GM18858 (cell line): ENCODE results near the gene HSPA4.
"Not testable (repeated sequence)": the region's sequence is repeated elsewhere in the genome, so short reads cannot be mapped to it uniquely, and the experiment has no call there.

Source experiments
- ATAC-seq: cut with Tn5 transposase; IDR thresholded peaks from one replicate; pipeline ENCODE4 v1.9.1; 2021; ENCODE audit not compliant: unreplicated experiment

HSPA4 gene

DNA sequence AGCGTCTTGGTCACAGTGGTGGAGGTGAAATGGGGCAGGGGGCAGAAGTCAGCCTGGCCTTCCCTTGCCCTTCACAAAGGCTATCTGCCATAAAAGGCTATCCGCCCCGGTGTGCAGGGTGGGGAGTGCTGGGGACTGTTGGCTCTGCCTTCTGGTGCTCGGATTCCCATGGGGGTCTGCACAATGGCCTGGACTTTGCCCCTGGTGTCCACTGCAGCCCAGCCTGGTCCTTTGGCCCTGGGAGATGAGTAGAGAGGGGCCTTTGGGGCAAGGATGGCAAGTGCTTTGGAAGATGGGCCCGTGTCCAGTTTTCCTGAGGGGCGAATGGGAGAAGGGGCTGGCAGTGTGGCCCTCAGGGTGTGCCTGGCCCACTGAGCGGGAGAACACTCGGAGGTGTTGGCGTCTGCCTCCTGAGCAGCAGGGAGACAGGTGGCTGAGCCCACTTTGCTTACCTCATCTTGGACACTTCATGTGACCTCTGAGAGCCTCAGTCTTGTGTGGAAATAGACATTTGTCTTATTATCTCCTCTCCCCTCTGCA, 69.9 kb downstream of the HSPA4 start:
- ATAC-seq: no peak

DNA sequence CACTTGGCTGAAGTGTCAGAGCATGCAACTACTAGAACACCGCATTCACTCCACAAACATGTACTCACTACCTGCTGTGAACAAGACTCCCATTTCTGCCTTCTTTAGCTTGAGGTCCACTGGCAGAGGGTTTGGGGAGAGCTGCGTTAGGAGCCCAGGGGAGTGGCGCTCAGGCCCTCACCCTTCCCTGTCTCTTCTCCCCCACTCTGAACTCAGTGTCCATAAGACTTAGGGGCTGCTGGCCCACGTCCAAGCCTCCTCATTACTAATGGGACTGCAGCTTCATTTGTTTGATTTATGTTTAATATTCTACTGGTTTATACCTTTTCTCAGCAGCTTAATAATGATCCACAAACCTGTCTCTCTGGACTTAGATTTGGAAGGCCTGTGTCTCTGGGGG, 70.9 kb downstream of the HSPA4 start:
- ATAC-seq: no peak

DNA sequence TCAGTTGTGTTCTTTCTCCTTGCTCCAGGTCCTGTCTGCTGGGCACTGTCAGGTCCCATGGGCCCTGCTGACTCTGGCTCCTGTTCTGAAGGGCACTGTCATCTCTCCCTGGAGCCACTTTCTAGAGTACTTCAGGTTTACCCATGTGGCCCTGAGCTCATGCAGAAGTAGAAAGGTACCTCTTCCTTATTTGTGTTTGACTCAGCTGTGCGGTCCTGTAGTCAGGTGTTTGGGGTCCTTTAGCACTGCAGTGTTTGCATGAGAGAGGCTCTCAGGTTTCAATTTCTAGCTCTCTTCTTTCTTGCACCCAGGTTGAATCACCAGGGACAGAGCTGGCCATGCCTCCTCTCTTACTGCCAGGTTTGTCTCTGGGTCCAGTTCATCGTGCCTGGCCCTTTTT, 71.5 kb downstream of the HSPA4 start:
- ATAC-seq: no peak

DNA sequence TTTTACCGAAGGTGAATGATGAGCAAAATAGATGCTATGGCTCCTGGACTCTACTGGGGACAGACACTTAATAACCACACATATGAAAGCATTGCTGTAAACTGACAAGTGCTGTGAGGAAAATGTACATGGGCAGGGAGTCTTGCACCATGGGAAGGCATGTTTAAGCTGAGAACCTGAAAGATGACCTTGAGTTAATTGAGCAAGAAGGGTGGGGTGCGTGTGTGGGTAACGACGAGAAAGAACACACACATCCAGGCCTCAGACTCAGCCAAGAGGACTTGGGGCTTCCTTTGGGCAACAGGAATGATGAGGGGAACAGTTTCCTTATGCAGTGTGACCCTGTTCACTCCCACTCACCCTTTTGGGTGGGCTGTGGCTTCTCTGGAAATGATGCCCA, 73.1 kb downstream of the HSPA4 start:
- no peak for ATAC-seq

DNA sequence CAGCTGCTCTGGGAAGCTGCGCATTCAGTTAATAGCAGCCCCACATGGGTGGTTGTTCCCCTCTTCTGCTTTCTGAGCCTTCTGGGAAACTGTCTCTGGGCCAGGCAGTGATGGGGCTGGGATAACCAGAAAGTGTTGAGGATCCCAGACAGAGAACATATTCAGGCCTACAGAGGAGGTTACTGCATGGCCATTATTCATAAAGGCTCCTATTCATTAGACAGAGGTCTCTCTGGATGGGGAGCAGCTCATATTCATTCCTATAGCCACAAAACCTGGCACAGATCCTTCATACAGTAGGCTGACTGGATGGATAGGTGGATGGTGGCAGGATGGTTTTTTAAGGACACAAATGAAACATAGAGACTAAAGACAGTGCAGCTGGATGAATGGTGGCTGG, 76.3 kb downstream of the HSPA4 start:
- no peak for ATAC-seq

DNA sequence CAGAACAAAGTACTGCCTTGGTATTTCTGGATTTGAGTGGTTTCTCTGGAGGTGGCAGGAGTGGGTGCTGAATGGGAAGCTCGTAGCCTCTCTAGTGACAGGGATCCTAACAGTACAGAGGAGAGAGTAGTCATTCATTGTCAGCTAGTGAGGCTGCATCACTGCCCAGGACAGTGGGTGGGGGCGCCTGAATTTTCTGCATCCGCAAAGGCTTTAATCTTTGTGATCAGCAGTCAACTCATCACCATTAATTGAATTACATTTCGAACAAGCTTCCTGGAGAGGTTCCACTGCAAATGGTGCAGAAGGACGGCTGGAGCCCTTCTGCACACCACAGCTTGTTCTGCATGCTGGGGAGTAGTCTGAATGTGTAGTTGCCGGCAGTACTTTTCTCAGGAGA, 77.5 kb downstream of the HSPA4 start:
- ATAC-seq: no peak

DNA sequence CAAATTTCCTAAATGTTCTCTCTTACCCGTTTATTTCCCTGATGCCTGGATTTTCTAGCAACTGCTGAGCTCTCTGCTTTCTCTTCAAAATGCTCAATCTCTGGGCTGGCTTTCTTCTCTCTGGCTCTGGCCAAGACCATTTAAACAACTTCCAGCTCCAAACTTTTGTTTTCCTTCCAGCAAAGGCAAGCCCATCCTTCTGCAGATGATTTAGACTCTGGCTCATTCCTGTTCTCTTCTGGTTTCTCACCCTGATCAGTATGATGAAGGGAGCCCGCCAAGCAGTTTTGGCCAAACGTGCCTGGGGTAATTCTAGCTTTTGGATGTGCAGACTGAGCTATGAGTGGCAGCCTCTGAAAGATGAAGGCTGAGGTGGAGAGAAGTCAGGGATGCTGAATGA, 78.1 kb downstream of the HSPA4 start:
- no peak for ATAC-seq

DNA sequence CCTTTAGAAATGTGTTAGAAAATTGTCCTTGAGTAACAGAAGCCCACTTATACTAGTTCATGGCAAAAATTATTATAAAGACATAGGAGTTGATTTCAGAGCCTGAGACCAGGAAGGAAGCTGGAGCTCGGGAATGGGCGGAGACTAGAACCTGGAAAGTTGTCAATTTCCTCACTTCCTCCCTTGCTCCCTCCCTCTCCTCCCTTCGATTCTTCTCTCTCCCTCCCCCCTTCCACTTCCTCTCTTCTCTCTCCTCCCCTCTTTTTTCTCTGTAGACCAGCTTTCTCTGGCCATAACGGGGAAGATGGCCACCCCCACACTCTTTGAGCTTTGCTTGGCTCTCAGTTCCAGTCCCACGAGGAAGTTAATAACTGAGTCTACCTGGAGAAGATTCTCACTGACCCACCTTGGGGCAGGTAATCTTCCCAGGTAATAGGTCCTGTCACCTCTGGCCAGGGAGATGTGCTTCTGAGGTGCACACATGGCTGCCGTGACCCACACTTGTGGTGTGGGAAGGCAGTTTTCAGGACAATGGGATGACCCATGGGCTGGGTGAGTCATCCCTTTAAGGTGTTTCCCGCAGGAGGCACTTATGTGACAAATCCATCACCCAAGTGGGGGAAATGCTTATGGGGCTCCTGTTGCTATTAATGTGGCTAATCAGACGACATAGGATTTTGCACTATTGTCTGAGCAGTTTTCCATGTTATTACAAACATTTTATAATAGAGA, 78.7 kb downstream of the HSPA4 start:
- no peak for ATAC-seq

DNA sequence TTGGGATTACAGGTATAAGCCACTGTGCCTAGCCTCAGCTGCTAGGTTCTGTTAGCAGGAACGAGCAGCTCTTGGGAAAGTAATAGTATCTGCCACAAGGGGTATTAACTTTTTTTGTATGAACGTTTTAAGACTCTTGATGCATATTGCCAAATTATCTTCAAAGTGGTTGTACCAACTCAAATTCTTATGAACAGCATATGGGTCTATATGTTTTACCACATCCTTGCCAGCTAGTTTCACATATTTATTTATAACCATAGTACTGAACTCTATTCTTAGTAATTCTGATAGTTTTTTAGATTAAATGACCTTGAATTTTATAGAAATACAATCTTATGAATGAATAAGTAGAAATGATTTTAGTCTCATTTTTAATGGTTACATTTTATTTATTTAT, 80.9 kb downstream of the HSPA4 start:
- no peak for ATAC-seq

DNA sequence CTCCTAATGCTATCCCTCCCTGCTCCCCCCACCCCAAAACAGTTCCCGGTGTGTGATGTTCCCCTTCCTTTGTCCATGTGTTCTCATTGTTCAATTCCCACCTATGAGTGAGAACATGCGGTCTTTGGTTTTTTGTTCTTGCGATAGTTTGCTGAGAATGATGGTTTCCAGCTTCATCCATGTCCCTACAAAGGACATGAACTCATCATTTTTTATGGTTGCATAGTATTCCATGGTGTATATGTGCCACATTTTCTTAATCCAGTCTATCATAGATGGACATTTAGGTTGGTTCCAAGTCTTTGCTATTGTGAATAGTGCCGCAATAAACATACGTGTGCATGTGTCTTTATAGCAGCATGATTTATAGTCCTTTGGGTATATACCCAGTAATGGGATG, 81.4 kb downstream of the HSPA4 start:
- ATAC-seq: not testable (repeated sequence)

DNA sequence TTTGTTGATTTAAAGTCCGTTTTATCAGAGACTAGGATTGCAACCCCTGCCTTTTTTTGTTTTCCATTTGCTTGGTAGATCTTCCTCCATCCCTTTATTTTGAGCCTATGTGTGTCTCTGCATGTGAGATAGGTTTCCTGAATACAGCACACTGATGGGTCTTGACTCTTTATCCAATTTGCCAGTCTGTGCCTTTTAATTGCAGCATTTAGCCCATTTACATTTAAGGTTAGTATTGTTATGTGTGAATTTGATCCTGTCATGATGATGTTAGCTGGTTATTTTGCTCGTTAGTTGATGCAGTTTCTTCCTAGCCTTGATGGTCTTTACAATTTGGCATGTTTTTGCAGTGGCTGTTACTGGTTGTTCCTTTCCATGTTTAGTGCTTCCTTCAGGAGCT, 85.1 kb downstream of the HSPA4 start:
- not testable (repeated sequence) for ATAC-seq

DNA sequence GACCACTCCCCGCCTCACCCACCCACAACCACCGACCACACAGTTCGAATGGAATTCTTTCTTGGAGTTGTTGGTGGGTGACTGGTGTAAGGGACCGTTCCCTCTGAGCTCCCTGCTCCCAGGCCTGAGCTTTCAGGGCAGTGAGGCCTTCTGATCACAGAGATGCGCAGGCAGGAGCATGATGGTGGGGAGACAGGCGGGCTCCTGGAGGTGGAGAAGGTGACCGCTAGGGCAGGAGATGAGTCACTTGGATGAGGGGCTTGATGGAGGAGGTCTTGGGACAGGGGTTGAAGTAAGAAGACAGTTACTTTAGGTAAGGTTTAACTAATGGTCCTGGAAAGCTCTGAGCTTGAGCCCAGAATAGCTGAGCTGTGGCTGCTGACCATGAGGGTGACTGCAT, 88.5 kb downstream of the HSPA4 start:
- no peak for ATAC-seq

DNA sequence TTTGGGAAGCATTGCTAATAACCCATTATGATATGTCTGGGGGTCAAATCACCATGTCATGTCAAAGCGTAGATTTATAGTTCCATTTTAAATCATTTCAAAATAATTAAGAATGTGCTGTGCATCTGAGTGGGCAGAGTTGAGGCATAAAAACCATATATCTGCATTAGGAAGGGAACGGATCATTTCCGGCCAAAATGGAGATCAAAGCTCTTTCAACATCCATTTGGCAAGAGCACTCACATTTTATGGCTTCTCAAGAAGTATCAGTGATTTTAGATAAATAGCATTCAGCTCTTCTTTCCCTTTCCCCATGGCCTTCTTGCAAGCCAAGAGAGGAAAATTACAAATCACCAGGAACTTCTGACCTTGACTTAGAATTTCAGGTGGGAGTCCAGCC, 89.9 kb downstream of the HSPA4 start:
- no peak for ATAC-seq

DNA sequence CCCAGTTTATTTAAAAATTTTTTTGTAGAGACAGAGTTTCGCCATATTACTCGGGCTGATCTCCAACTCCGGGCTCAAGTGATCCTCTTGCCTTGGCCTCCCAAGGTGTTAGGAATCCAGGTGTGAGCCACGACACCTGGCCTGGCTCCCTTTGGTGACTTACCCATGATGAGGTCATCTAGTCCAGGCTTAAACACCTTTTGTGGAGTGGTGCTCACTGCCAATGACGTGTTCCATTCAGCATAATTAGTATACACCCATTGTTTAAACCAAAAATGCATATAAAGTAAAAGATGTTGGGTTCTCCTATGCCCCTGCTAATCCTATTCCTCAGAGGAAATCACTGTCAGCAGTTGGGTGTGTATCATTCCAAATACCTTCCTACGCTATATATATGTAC, 91.0 kb downstream of the HSPA4 start:
- no peak for ATAC-seq

DNA sequence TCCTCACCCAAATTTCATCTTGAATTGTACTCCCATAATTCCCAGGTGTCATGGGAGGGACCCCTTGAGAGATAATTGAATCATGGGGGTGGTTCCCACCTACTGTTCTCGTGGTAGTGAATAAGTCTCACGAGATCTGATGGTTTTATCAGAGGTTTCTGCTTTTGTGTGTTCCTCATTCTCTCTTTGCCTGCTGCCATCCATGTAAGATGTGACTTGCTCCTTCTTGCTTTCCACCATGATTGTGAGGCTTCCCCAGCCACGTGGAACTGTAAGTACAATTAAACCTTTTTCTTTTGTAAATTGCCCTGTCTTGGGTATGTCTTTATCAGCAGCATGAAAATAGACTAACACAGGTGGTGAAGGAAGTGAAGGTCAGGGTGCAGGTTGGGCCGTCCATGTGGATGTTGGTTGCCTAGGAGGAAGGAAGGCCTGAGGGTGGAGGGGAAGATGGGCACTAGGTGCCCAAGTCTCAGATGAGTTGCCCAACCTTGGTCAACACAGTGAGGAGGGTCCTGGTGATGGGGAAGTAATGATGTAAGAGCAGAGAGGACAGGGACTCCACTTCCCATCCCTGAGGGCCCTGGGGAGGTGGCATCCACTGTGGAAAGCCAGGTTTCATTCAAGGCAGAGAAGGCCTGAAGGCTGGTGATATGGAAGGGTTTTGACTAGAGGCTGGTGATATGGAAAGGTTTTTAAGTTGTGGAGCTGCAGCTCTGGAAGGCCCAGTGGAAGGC, 92.6 kb downstream of the HSPA4 start:
- ATAC-seq: no peak

DNA sequence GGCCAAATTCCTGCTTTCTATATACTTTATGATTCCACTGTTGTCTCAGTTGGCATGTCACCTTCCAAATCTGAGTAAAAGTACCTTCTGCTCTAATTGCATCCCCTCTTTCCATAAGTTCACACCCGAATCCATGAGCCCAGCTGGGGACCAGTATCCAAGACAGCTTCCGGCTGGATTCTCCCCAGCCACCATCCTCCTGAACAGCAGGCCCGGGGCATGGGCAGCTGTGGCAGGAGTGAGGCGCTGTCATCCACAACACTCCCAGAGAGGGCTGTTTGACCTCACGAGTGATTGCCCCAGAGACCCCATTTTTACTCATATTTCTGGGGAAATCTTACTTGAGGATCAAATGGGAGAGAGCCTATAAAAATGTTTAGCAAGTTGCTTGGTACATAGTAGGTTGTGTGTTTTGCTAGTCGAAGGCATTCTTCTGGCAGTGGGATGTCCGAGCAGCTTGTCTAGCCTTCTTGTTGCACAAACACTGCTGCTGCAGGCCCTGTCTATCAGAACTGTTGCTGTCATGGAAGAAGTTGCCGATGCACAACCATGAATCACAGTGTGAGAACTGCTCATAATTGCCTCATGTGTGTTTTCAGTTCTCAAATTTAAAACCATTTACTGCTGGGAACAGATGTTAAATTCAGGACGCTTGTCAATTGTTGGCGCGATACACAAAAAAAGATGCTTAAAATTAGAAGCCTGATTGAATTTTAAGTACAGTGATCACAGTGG, 93.8 kb downstream of the HSPA4 start:
- no peak for ATAC-seq

DNA sequence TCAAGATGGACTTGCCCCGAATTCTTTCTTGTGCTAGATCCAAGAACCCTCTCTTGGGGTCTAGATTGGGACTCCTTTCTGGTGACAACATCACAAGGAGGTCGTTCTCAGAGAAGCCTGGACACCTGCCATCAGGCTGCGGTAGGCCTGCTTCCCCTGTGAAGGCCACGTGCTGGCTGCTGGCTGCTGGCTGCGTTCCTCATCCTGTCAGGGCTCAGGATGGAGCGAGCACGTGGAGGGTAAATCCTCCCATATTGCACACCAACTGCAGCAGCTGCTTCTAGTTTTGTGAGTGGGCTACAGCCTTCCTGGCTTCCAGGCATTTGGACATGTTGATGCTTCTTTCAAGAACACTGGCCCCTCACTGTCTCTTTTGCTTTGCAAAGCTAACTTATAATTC, 95.6 kb downstream of the HSPA4 start:
- no peak for ATAC-seq

DNA sequence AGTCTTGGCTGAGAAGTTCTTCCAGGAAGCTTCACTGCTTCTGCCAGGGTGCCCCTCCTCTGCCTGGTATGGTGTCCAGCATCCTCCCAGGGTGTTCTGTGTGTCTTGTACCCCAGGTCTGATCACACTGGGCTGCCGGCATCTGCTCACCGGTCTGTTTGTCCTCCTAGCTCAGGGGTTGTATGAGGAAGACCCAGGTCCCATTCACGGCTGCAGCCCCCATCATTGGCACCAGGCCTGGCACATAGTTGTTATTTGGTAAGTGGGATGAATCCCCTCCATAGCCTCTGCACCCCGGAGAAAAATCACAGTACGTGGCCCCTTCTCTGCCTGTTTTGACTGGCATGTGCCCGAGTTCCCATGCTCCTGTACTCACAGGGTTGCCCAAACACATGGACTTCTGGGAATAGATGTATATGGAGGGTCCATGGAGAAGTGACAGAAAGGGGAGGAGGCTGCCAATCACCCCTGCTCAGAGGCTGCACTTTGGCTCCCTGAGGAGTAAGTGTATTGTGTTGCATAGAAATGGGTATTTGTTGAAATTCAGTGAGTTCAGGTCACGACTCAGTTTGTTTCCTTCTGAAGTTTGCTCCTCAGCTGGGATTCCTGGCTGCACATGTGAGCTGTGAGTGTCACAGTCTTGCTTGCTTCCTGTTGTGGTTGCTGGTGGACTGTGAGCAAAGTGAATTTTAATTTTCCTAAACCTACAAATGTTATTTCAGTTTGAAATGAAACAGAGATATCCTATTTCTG, 96.2 kb downstream of the HSPA4 start:
- ATAC-seq: no peak

DNA sequence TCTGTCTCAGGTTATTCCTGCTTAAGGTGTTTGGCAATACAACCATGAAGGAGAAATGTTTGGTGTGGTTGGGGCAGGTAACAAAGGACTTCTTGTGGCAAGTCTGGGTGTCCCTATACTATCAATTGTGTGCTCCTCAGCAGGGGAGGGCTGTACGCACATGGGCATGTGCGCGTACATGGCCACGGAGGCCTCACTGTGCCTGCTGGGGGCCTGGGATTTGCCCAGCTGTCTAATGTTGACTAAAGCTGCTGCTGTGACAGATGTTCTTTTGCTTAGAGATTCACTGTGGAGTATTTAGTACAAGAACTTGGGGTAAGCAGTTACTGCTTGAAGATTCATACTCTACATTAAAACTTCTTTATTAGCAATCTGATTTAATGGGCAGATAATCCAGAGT, 97.5 kb downstream of the HSPA4 start:
- ATAC-seq: no peak

DNA sequence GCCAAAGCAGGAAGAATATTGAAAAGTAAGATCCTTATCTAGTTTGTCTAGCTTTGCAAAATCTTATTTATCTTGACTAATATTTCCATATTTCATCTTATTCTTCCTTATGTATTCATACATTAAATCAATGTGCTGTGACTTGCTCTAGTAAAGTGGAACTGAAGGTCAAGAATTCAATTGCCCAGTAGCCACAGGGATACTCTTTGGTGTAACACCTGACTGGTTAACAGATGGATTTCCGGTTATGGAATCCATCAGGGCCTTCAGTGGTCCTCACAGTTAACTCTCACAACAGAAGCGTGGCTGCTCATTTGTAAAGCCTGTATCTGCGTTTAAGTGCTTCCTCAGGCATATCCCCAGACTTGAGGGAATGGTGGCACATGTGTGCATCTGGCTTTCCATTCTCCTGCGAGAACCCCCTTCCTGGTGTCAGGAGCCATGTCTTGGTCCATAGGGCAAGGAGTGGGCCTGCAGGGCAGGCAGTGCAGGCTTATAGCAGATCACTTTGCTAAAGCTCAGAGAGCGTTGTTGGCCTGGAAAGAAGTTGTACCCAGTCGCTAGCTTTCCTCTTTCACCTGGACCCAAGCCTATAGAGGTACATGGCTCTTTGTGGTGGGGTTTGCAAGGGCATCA, 99.2 kb downstream of the HSPA4 start:
- ATAC-seq: no peak
